ENCODE measurements around the gene KIF5A.

Gene KIF5A

GRCh38 chr12:57571926-57572762 lies 22.3 kb downstream of the KIF5A start:
- no peak for TF ChIP-seq ZFX (IDR thresholded peaks at IDR 0.05; ENCODE audit: borderline replicate concordance)
- TF ChIP-seq, protein P1, sequence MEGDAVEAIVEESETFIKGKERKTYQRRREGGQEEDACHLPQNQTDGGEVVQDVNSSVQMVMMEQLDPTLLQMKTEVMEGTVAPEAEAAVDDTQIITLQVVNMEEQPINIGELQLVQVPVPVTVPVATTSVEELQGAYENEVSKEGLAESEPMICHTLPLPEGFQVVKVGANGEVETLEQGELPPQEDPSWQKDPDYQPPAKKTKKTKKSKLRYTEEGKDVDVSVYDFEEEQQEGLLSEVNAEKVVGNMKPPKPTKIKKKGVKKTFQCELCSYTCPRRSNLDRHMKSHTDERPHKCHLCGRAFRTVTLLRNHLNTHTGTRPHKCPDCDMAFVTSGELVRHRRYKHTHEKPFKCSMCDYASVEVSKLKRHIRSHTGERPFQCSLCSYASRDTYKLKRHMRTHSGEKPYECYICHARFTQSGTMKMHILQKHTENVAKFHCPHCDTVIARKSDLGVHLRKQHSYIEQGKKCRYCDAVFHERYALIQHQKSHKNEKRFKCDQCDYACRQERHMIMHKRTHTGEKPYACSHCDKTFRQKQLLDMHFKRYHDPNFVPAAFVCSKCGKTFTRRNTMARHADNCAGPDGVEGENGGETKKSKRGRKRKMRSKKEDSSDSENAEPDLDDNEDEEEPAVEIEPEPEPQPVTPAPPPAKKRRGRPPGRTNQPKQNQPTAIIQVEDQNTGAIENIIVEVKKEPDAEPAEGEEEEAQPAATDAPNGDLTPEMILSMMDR (IDR thresholded peaks at IDR 0.05) = no peak
- no peak overlapping the region for H3K27ac ChIP-seq

- TF ChIP-seq ZFX (IDR thresholded peaks at IDR 0.05; ENCODE audit: borderline replicate concordance) = no peak
- TF ChIP-seq, protein P1 (IDR thresholded peaks at IDR 0.05) = no peak
- H3K27ac ChIP-seq = no peak overlapping the region
These were observed 25.0 kb downstream of the KIF5A start for GRCh38 chr12:57574795-57575194.

- no peak overlapping the region for H3K27ac ChIP-seq
- TF ChIP-seq, protein P1 (IDR thresholded peaks at IDR 0.05) = no peak
- no peak for TF ChIP-seq ZFX (IDR thresholded peaks at IDR 0.05; ENCODE audit: borderline replicate concordance)
These were observed 26.1 kb downstream of the KIF5A start for GRCh38 chr12:57575771-57576612.

DNA sequence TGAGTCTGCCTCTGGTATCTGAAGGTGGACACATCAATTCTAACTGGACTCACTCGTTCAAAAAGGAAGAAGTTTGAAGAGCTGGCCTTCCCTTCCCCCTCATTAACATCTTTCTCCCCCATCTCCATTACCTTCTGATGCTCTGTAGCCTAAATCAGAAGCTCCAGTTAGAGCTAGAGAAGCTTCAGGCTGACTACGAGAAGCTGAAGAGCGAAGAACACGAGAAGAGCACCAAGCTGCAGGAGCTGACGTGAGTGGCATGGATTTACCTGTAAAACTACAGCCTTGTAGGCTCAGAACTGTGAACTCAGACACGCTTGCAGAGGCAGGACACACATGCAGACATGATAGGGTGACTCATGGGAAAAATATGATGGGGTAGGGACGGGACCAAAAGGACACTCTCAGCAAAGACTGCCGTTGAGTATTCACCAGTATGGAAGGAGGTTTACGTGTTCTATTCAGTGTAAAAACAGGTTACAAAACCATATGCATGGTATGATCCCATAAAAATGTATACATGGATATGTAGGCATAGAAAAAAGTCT lies 26.8 kb downstream of the KIF5A start:
- no peak for TF ChIP-seq ZFX (IDR thresholded peaks at IDR 0.05; ENCODE audit: borderline replicate concordance)
- TF ChIP-seq, protein P1 (IDR thresholded peaks at IDR 0.05) = no peak
- H3K27ac ChIP-seq = no peak overlapping the region

- TF ChIP-seq ZFX (IDR thresholded peaks at IDR 0.05; ENCODE audit: borderline replicate concordance) = no peak
- TF ChIP-seq, protein P1 (IDR thresholded peaks at IDR 0.05) = no peak
- H3K27ac ChIP-seq = no peak overlapping the region
These were observed 28.3 kb downstream of the KIF5A start for GRCh38 chr12:57577981-57578758.

- no peak for TF ChIP-seq ZFX (IDR thresholded peaks at IDR 0.05; ENCODE audit: borderline replicate concordance)
- TF ChIP-seq, protein P1 (IDR thresholded peaks at IDR 0.05) = no peak
- H3K27ac ChIP-seq = no peak overlapping the region
These were observed 29.2 kb downstream of the KIF5A start for GRCh38 chr12:57579011-57579410.

All from 22Rv1 (cell line).